ENCODE data around the gene OR6N1. TPM values are rescaled to one million over a fixed set of nuclear protein-coding genes. Genes with fewer than 3 reads are reported as not detected.

Gene OR6N1, protein sequence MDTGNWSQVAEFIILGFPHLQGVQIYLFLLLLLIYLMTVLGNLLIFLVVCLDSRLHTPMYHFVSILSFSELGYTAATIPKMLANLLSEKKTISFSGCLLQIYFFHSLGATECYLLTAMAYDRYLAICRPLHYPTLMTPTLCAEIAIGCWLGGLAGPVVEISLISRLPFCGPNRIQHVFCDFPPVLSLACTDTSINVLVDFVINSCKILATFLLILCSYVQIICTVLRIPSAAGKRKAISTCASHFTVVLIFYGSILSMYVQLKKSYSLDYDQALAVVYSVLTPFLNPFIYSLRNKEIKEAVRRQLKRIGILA
- not detected for total RNA-seq

- no peak within 1 kb of the TSS for H3K4me3 Mint-ChIP-seq
- DNase-seq (ENCODE audit: low spot score) (no peak), ATAC-seq (no peak)
- no peak within 1 kb of the TSS for H3K27ac Mint-ChIP-seq
- no peaks in the 10 kb centered on the region for H3K36me3 Mint-ChIP-seq
- peaks cover 3 to 5% of the 10 kb centered on the region in 2 donors for H3K4me1 Mint-ChIP-seq (ENCODE audit: low read depth in 2 of 2)
- no peaks in the 10 kb centered on the region for H3K9me3 Mint-ChIP-seq
- H3K27me3 Mint-ChIP-seq, result peaks cover 8% of the 10 kb centered on the region in 2 donors
These were observed at the start of gene OR6N1 for GRCh38 chr1:158771950-158772866. OR6N1 (minus strand) TSS chr1:158772195; CDS start chr1:158766682, 5,513 bp downstream.

- peaks cover 4% of the 10 kb centered on the region for H3K36me3 Mint-ChIP-seq
- H3K27ac Mint-ChIP-seq, result no peak overlapping the region
- DNase-seq (ENCODE audit: low spot score), result no peak
- ATAC-seq, result no peak
- H3K27me3 Mint-ChIP-seq, result no peaks in the 10 kb centered on the region
- H3K4me1 Mint-ChIP-seq (ENCODE audit: low read depth in 2 of 2), result peaks cover 16 to 19% of the 10 kb centered on the region in 2 donors
- H3K4me3 Mint-ChIP-seq, result no peak overlapping the region
- H3K9me3 Mint-ChIP-seq, result no peaks in the 10 kb centered on the region
These were observed 49.7 kb upstream of the OR6N1 start for GRCh38 chr1:158821723-158822122.

DNA sequence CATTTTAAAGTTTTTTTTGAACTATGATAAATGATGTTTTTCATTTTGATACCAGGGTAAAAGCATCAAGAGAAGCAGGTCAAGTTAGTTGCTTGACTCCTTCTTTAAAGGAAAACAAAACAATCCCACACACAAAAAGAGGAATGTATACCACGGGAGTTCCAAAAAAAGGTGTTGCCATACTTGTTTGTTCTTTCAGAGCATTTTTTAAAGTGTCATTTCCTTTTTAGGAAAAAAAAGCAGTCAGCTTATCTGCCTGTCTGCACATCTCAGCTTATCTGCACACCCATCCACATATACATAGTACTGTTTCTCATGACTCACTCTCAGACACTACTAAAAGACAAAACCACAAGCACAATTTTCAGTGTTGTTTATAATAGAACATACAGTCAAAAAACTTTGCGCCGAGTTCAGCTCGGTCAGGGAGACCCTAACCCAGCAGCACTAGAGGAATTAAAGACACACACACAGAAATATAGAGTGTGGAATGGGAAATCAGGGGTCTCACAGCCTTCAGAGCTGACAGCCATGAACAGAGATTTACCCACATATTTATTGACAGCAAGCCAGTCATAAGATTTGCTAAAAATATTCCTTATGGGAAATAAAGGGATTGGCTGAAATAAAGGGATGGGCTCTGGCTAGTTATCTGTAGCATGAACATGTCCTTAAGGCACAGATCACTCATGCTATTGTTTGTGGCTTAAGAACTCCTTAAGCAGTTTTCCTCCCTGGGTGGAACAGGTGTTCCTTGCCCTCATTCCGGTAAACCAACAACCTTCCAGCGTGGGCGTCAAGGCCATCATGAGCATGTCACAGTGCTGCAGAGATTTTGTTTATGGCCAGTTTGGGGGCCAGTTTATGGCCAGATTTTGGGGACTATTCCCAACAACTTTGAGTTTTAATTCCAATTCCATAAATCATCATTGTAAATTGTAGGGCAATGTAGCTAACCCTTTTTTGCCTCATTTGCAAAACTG is 47.8 kb upstream of the OR6N1 start:
- peaks cover 16 to 19% of the 10 kb centered on the region in 2 donors for H3K4me1 Mint-ChIP-seq (ENCODE audit: low read depth in 2 of 2)
- H3K27ac Mint-ChIP-seq, result peak overlapping the region; percentile 64 to 71
- H3K36me3 Mint-ChIP-seq, result no peaks in the 10 kb centered on the region
- H3K4me3 Mint-ChIP-seq, result peak overlapping the region; percentile 48
- H3K9me3 Mint-ChIP-seq, result no peaks in the 10 kb centered on the region
- no peaks in the 10 kb centered on the region for H3K27me3 Mint-ChIP-seq
- ATAC-seq (peak; percentile 69 to 96), DNase-seq (ENCODE audit: low spot score) (no peak)

- no peaks in the 10 kb centered on the region for H3K36me3 Mint-ChIP-seq
- peak overlapping the region; percentile 64 to 71 for H3K27ac Mint-ChIP-seq
- H3K4me3 Mint-ChIP-seq, result peak overlapping the region; percentile 48
- ATAC-seq, result peak in 1 of 2 donors; percentile 8
- DNase-seq (ENCODE audit: low spot score), result no peak
- H3K27me3 Mint-ChIP-seq, result no peaks in the 10 kb centered on the region
- peaks cover 16 to 19% of the 10 kb centered on the region in 2 donors for H3K4me1 Mint-ChIP-seq (ENCODE audit: low read depth in 2 of 2)
- H3K9me3 Mint-ChIP-seq, result no peaks in the 10 kb centered on the region
These were observed 47.0 kb upstream of the OR6N1 start for GRCh38 chr1:158818975-158819431.

DNA sequence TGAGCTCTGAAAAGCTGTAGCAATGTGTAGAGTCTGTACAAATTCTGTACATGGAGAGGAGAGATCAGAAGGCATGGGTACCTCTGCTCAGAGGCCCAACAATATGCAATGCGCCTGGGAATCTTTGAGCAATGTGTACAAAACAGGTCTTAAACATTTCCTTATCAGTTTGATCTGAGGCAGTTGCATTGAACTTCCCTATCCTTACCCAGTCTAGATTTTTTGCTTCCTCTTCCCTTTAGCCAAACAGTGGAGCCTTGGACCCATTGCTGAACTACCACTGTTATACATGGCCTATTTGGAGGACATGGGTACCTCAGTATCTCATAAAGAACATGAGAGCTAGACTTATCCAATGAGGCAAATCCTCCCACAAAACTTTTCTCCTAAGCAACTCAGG is 46.6 kb upstream of the OR6N1 start:
- H3K36me3 Mint-ChIP-seq, result no peaks in the 10 kb centered on the region
- DNase-seq (ENCODE audit: low spot score) (no peak), ATAC-seq (no peak)
- peak overlapping the region; percentile 48 for H3K4me3 Mint-ChIP-seq
- no peaks in the 10 kb centered on the region for H3K9me3 Mint-ChIP-seq
- H3K27me3 Mint-ChIP-seq, result no peaks in the 10 kb centered on the region
- peaks cover 16 to 19% of the 10 kb centered on the region in 2 donors for H3K4me1 Mint-ChIP-seq (ENCODE audit: low read depth in 2 of 2)
- H3K27ac Mint-ChIP-seq, result peak overlapping the region; percentile 64 to 71

- Mint-ChIP-seq H3K9me3 (no peaks in the 10 kb centered on the region), H3K4me3 (no peak overlapping the region), H3K36me3 (no peaks in the 10 kb centered on the region), H3K4me1 (ENCODE audit: low read depth in 2 of 2) (peaks cover 23 to 28% of the 10 kb centered on the region in 2 donors), H3K27me3 (no peaks in the 10 kb centered on the region), H3K27ac (no peak overlapping the region)
- ATAC-seq (no peak), DNase-seq (ENCODE audit: low spot score) (no peak)
These were observed 43.0 kb upstream of the OR6N1 start for GRCh38 chr1:158814970-158815369.

DNA sequence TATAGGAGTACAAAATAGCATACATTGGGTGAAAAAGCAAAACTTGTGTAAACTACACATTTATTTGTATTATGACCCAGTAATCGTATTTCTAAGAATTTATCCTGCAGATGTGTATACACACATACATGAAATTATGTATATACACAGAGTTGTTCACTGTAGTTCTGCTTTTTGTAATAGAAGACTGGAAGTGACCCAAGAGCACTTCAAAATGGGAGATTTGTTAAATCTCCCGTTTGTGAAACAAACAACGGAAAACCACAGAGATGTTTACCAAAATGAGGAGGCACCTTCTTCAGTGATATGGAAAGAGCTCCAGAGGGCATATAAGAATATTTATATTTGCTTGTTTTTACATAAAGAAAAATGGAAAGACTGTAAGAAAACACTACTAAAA is 41.2 kb upstream of the OR6N1 start:
- no peaks in the 10 kb centered on the region for H3K36me3 Mint-ChIP-seq
- H3K27me3 Mint-ChIP-seq, result no peaks in the 10 kb centered on the region
- no peaks in the 10 kb centered on the region for H3K9me3 Mint-ChIP-seq
- no peak overlapping the region for H3K4me3 Mint-ChIP-seq
- DNase-seq (ENCODE audit: low spot score) (no peak), ATAC-seq (no peak)
- peaks cover 7 to 14% of the 10 kb centered on the region in 2 donors for H3K4me1 Mint-ChIP-seq (ENCODE audit: low read depth in 2 of 2)
- H3K27ac Mint-ChIP-seq, result no peak overlapping the region

- ATAC-seq, result no peak
- Mint-ChIP-seq H3K27ac (no peak overlapping the region), H3K27me3 (peaks cover 0 to 3% of the 10 kb centered on the region in 2 donors)
These were observed 40.3 kb upstream of the OR6N1 start for GRCh38 chr1:158812336-158812735.

DNA sequence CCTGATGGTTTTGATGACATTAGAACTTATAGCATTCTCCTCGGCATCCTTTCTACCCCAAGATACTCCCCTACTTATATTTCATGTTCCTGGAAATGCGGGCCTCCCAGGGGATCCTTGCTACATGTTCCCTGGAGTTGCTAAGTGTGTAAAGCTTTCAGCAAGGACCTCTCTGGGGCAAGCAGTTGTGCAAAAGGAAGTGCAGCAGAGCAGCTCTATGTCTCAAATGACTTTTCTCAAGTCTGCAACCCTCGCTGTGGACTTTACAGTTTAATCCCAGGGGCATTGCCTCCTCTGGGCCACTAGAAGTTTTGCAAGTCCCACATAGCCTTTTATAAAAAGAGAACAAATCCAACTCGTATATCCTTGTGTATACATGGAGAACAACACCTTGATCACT is 38.3 kb upstream of the OR6N1 start:
- DNase-seq (ENCODE audit: low spot score) (no peak), ATAC-seq (no peak)
- H3K27ac Mint-ChIP-seq, result no peak overlapping the region
- H3K36me3 Mint-ChIP-seq, result no peaks in the 10 kb centered on the region
- H3K4me1 Mint-ChIP-seq (ENCODE audit: low read depth in 2 of 2), result peaks cover 7 to 13% of the 10 kb centered on the region in 2 donors
- H3K4me3 Mint-ChIP-seq, result no peak overlapping the region
- H3K9me3 Mint-ChIP-seq, result no peaks in the 10 kb centered on the region
- peaks cover 0 to 5% of the 10 kb centered on the region in 2 donors for H3K27me3 Mint-ChIP-seq

More at GRCh38 chr1:158812336-158812735, 40.3 kb upstream of the OR6N1 start:
- Mint-ChIP-seq H3K4me1 (ENCODE audit: low read depth in 2 of 2) (peaks cover 7 to 13% of the 10 kb centered on the region in 2 donors), H3K4me3 (no peak overlapping the region), H3K9me3 (no peaks in the 10 kb centered on the region), H3K36me3 (no peaks in the 10 kb centered on the region)
- no peak for DNase-seq (ENCODE audit: low spot score)

DNA sequence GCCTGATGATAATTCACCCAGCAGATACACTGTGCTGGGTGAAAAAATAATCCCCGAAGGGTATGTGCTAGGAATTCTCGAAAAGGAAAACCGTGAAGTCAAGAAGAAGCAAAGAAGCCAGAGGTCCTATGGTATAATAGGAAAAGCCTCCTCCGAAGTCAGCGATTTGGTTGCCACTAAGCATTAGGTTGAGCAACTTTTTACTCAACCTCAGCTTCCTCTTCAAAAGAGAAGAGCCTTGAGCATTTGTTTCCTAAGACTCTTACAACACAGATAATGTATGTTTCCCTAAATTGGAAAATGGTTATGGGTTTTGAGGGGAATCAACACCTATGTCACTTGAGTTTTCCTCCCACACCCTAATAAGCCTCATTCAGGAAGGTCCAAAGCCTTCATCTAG is 37.9 kb upstream of the OR6N1 start:
- DNase-seq (ENCODE audit: low spot score) (no peak), ATAC-seq (no peak)
- no peaks in the 10 kb centered on the region for H3K9me3 Mint-ChIP-seq
- H3K4me3 Mint-ChIP-seq, result no peak overlapping the region
- peaks cover 7 to 13% of the 10 kb centered on the region in 2 donors for H3K4me1 Mint-ChIP-seq (ENCODE audit: low read depth in 2 of 2)
- no peaks in the 10 kb centered on the region for H3K36me3 Mint-ChIP-seq
- H3K27ac Mint-ChIP-seq, result no peak overlapping the region
- peaks cover 0 to 5% of the 10 kb centered on the region in 2 donors for H3K27me3 Mint-ChIP-seq

GRCh38 chr1:158809256-158809655 is 37.3 kb upstream of the OR6N1 start:
- Mint-ChIP-seq H3K4me3 (no peak overlapping the region), H3K4me1 (ENCODE audit: low read depth in 2 of 2) (peaks cover 7 to 13% of the 10 kb centered on the region in 2 donors), H3K27me3 (peaks cover 0 to 5% of the 10 kb centered on the region in 2 donors), H3K9me3 (no peaks in the 10 kb centered on the region), H3K27ac (no peak overlapping the region), H3K36me3 (no peaks in the 10 kb centered on the region)
- DNase-seq (ENCODE audit: low spot score) (no peak), ATAC-seq (no peak)

- ATAC-seq (no peak), DNase-seq (ENCODE audit: low spot score) (no peak)
- Mint-ChIP-seq H3K4me1 (ENCODE audit: low read depth in 2 of 2) (peaks cover 7 to 8% of the 10 kb centered on the region in 2 donors), H3K4me3 (no peak overlapping the region), H3K36me3 (no peaks in the 10 kb centered on the region), H3K27ac (no peak overlapping the region), H3K9me3 (no peaks in the 10 kb centered on the region), H3K27me3 (peaks cover 11 to 14% of the 10 kb centered on the region in 2 donors)
These were observed 35.0 kb upstream of the OR6N1 start for GRCh38 chr1:158806916-158807536.

GRCh38 chr1:158803678-158804077 is 31.7 kb upstream of the OR6N1 start:
- no peak for ATAC-seq

More at GRCh38 chr1:158803678-158804077, 31.7 kb upstream of the OR6N1 start:
- Mint-ChIP-seq H3K4me3 (no peak overlapping the region), H3K36me3 (no peaks in the 10 kb centered on the region), H3K27ac (no peak overlapping the region), H3K27me3 (peaks cover 11 to 14% of the 10 kb centered on the region in 2 donors), H3K9me3 (no peaks in the 10 kb centered on the region), H3K4me1 (ENCODE audit: low read depth in 2 of 2) (peaks cover 3 to 4% of the 10 kb centered on the region in 2 donors)
- no peak for DNase-seq (ENCODE audit: low spot score)

All from natural killer cell treated with Interleukin-12 subunit alpha and Interleukin-12 subunit beta and Interleukin-15 and Interleukin-18, amount 100 ng/mL, for 72 hours (primary cell).